Left colon (tissue), 2 donors: ENCODE data around the gene UBR1. TPM values are rescaled to one million over a fixed set of nuclear protein-coding genes. Genes with fewer than 3 reads are reported as not detected.

Experiments
- total RNA-seq, 2 donors: library from RNA; stranded (reverse); fragmentation: NEBNext Ultra II Directional; extraction: Animal tissue kit (Norgen Biotek cat#: 25700); gene quantifications; one replicate each; pipeline ENCODE4 v1.2.1, GENCODE V29; 2021
- donor health status: DM: no; HTN: no; CAD: no.
- donor health status: DM: yes; HTN: yes; CAD: no.

Gene UBR1
- total RNA-seq, 2 donors from 2014 or later = 23.9 to 30.9 TPM

Other genes starting within 250 kb of the UBR1 start
- gene TTBK2, start 185.3 kb downstream of the UBR1 start, total RNA-seq = 10 to 100 TPM in 1 of 2 donors, 1 to 10 TPM in 1; 9.7 to 12.3 TPM
- gene TMEM62, start 27.5 kb upstream of the UBR1 start, total RNA-seq = 10 to 100 TPM; 37.9 to 48.9 TPM
- gene CCNDBP1, start 79.4 kb upstream of the UBR1 start, total RNA-seq = 10 to 100 TPM; 49.3 to 79.8 TPM
- not detected for gene EPB42, start 115.0 kb upstream of the UBR1 start, total RNA-seq
- gene TGM5, start 160.9 kb upstream of the UBR1 start, total RNA-seq = not detected
- gene TGM7, start 196.2 kb upstream of the UBR1 start, total RNA-seq = not detected
- 1 to 10 TPM; 5.3 to 6.3 TPM for gene LCMT2, start 224.5 kb upstream of the UBR1 start, total RNA-seq